GM18508 (cell line): ENCODE data around the gene TRPM8.

Experiments
- ATAC-seq: cut with Tn5 transposase; IDR thresholded peaks from one replicate; pipeline ENCODE4 v1.9.1; 2021; ENCODE audit warnings: moderate number of reproducible peaks; ENCODE audit not compliant: insufficient read depth, unreplicated experiment

The TRPM8 gene

GRCh38 chr2:234032279-234032856 lies 115.2 kb downstream of the TRPM8 start:
- ATAC-seq, result no peak

- ATAC-seq, result no peak
Observed at GRCh38 chr2:234033174-234033573, 116.0 kb downstream of the TRPM8 start.

- no peak for ATAC-seq
Observed at GRCh38 chr2:234033885-234034284, 116.7 kb downstream of the TRPM8 start.

- no peak for ATAC-seq
Observed at GRCh38 chr2:234038076-234038802, 121.1 kb downstream of the TRPM8 start.

DNA sequence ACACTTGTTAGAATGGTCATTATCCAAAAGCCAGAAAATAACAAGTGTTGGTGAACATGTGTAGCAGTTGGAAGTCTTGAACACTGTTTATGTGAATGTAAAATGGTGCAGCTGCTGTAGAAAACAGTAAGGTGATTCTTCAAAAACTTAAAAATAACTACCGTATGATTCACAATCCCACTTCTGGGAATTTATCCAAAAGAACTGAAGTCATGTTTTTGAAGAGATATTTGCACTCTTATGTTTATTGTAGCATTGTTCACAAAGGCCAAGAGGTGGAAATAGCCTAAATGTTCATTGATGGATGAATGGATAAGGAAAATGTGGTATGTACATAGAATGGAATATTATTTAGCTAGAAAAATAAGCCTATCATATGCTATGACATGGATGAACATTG lies 127.0 kb downstream of the TRPM8 start:
- no peak for ATAC-seq

- no peak for ATAC-seq
Observed at GRCh38 chr2:234046521-234046920, 129.3 kb downstream of the TRPM8 start.

GRCh38 chr2:234047361-234047760 lies 130.2 kb downstream of the TRPM8 start:
- no peak for ATAC-seq

DNA sequence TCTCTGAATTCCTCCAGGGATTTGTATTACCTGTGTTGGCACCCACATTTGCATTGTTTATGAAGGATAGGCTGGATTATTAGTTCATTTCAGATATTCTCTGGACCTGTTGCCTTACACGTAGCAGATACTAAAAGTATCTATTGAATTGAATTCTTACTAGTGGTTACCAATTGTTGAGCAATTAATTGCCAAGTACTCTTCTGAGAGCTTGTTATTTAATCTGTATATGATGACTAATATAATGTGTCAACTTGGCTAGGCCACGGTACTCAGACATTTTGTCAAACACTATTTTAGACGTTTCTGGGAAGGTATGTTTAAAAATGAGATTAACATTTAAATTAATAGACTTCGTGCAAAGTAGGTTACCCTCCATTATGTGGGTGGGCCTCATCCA lies 130.9 kb downstream of the TRPM8 start:
- ATAC-seq, result no peak

- no peak for ATAC-seq
Observed at GRCh38 chr2:234050455-234051135, 133.4 kb downstream of the TRPM8 start, which contains the start of gene SPP2. SPP2 (plus strand) TSS chr2:234050702; CDS start chr2:234050787, 85 bp downstream.

GRCh38 chr2:234051374-234052070 lies 134.3 kb downstream of the TRPM8 start:
- ATAC-seq, result no peak

DNA sequence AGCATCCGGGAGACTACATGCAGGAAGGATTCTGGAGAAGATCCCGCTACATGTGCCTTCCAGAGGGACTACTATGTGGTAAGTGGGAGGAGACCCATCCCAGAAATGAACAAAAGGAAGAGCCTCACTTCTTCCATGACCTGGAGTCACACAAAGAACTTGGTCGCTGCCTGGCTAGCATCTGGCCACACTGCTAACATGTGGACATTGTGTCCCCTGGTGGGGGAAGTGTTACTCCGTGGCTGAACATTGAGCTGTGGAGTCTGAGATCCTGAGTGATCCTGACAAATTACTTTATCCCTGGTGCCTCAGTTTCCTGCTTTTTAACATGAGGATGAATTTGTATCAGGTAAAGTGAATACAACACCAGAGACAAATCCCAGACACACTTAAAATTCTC lies 141.7 kb downstream of the TRPM8 start:
- ATAC-seq, result no peak

- no peak for ATAC-seq
Observed at GRCh38 chr2:234060236-234060635, 143.1 kb downstream of the TRPM8 start.

DNA sequence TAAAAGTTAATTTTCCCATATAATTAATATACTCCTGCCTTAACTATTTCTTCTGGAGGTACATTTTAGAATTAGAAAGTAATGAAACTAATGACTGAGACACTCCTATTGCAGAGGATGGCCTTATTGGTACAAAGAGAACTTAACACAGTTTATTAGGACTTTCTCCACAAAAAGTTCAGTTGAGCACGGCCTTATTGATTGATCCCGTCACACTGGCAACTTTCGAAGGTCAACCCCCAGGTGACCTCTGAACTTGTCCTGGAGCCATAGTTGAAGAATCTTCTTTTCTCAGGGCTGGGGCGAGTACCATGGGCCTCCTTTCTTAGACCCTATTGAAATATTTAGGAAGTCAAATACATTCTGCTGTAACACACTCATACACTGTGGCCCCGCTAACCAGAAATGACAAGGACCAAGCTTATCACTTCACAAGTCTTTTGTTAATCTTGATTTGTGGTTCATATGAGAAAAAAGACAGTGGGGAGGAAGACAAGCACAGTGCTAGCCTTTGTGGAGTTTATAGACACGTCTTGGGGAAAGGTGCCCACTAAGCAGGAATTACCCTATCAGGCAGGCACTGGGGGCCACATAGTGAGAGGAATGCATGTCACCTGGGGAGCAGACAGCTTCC lies 144.6 kb downstream of the TRPM8 start:
- ATAC-seq, result no peak

- no peak for ATAC-seq
Observed at GRCh38 chr2:234066587-234066986, 149.4 kb downstream of the TRPM8 start.
